Upper lobe of left lung (tissue), 6 donors: Measurements from ENCODE around the gene GLS. TPM values are rescaled to one million over a fixed set of nuclear protein-coding genes. Genes with fewer than 3 reads are reported as not detected.

Experiments used
- ATAC-seq, 2 donors: fragments of 200-7000 bp; cut with Tn5 transposase; one replicate each; pipeline ENCODE4 v1.9.1; 2022; ENCODE audit warnings: mild to moderate bottlenecking in 2 of 2, moderate library complexity in 2 of 2; ENCODE audit not compliant: low FRiP score in 2 of 2
- DNase-seq, 2 donors: peaks; one replicate each; pipeline ENCODE4 v3.0.0-alpha.2; 2019 to 2020
- H3K27ac ChIP-seq, 4 donors: fragments of 200-600 bp; sonication (generic); one replicate each; pipeline ENCODE4 v1.5.1; 2016 to 2019
- H3K27me3 ChIP-seq, 4 donors: fragments of 200-600 bp; sonication (generic); one replicate each; pipeline ENCODE4 v1.5.1; 2017 to 2019
- H3K36me3 ChIP-seq, 4 donors: fragments of 200-600 bp; sonication (generic); one replicate each; pipeline ENCODE4 v1.5.1; 2016 to 2019
- H3K4me1 ChIP-seq, 4 donors: fragments of 200-600 bp; sonication (generic); one replicate each; pipeline ENCODE4 v1.5.1; 2018 to 2019
- H3K4me3 ChIP-seq, 4 donors: fragments of 200-600 bp; sonication (generic); one replicate each; pipeline ENCODE4 v1.5.1; 2017 to 2019; ENCODE audit warnings: mild to moderate bottlenecking in 2 of 4, moderate library complexity in 1 of 4
- H3K9me3 ChIP-seq, 4 donors: fragments of 200-600 bp; sonication (generic); one replicate each; pipeline ENCODE4 v1.5.1; 2018 to 2019
- CTCF ChIP-seq, 6 experiments: fragments of 450-650 bp in 4 of 6; fragments of 200-600 bp in 2 of 6; sonication (generic) in 2 of 6; IDR thresholded peaks; one replicate each; pipeline ENCODE4 v1.5.1; 2016 to 2019; ENCODE audit warnings: antibody characterized with exemption in 6 of 6
- EP300 ChIP-seq, 4 donors: sonication (generic); formaldehyde crosslinking; IDR thresholded peaks; one replicate each; pipeline ENCODE4 v1.5.1; 2017; ENCODE audit warnings: antibody characterized with exemption in 4 of 4, control low read depth in 2 of 4
- POLR2A ChIP-seq, 4 donors: fragments of 450-650 bp; IDR thresholded peaks; one replicate each; pipeline ENCODE4 v1.5.1; 2016 to 2017; ENCODE audit warnings: antibody characterized with exemption in 4 of 4, mild to moderate bottlenecking in 2 of 4
- POLR2AphosphoS5 ChIP-seq, 2 donors: sonication (generic); formaldehyde crosslinking; IDR thresholded peaks; one replicate each; pipeline ENCODE4 v1.5.1; 2017; ENCODE audit warnings: antibody characterized with exemption in 2 of 2
- WGBS, 2 donors: methylation state at CpG; one replicate each; pipeline ENCODE4 v1.1.5; 2017 to 2018; 5-methylcytosine and 5-hydroxymethylcytosine counted together
- total RNA-seq, 6 donors: library from RNA; depleted of rRNA in 4 of 6; stranded (reverse); fragments of >200 nt in 4 of 6; gene quantifications; one replicate each; pipeline versions ENCODE4 v1.1.0 to v1.2.1, GENCODE V29; 2016 to 2021
- donor health status: DM: no; HTN: no; CAD: no; lungs with moderate emphysema.
- donor health status: DM: no; HTN: yes; CAD: no; lungs with severe emphysema.

The GLS gene
- total RNA-seq, 6 donors from 2014 or later: 126 to 401 (median 189) TPM

DNA sequence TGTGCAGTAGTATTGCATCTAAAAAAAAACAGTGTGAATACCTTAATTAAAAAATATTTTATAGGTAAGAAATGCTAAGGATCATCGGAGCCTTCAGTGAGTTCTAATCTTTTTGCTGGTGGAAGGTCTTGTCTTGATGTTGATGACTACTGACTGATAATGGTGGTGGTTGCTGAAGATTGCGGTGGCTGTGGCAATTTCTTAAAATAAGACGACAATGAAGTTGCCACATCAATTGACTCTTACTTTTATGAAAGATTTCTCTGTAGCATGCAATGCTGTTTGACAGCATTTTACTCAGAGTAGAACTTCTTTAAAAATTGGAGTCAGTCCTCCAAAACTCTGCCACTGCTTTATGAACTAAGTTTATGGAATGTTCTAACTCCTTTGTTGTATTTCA is 36.2 kb downstream of the GLS start:
- no peak for ATAC-seq
- no peaks in the 10 kb centered on the region for H3K4me1 ChIP-seq
- 80 to 93% methylated on average over 3 of the region's 3 CpGs for WGBS, 2 donors

GRCh38 chr2:190920085-190920484 is 39.5 kb downstream of the GLS start:
- Histone ChIP-seq H3K36me3 (peaks cover 8 to 78% (median 31%) of the 10 kb centered on the region in 4 donors), H3K9me3 (no peaks in the 10 kb centered on the region), H3K27ac (no peak overlapping the region), H3K27me3 (no peaks in the 10 kb centered on the region), H3K4me1 (no peaks in the 10 kb centered on the region), H3K4me3 (no peak overlapping the region)
- WGBS, 2 donors: 84 to 95% methylated on average over 3 of the region's 3 CpGs
- ATAC-seq: no peak
- DNase-seq: no peak
- no peak for TF ChIP-seq POLR2A (IDR thresholded peaks at IDR 0.05)
- TF ChIP-seq EP300 (IDR thresholded peaks at IDR 0.05): no peak
- no peak for TF ChIP-seq CTCF (IDR thresholded peaks at IDR 0.05)
- TF ChIP-seq POLR2AphosphoS5 (IDR thresholded peaks at IDR 0.05): no peak

More for the DNA sequence above, 36.2 kb downstream of the GLS start:
- H3K36me3 ChIP-seq: peaks cover 0 to 70% (median 19%) of the 10 kb centered on the region in 4 donors
- no peak for DNase-seq
- no peaks in the 10 kb centered on the region for H3K27me3 ChIP-seq
- H3K9me3 ChIP-seq: no peaks in the 10 kb centered on the region
- TF ChIP-seq EP300 (IDR thresholded peaks at IDR 0.05): no peak
- no peak for TF ChIP-seq POLR2A (IDR thresholded peaks at IDR 0.05)
- TF ChIP-seq POLR2AphosphoS5 (IDR thresholded peaks at IDR 0.05): no peak
- no peak for TF ChIP-seq CTCF (IDR thresholded peaks at IDR 0.05)
- no peak overlapping the region for H3K27ac ChIP-seq
- no peak overlapping the region for H3K4me3 ChIP-seq

GRCh38 chr2:190922376-190922775 is 41.8 kb downstream of the GLS start:
- 78 to 88% methylated on average over 1 of the region's 1 CpG for WGBS, 2 donors

DNA sequence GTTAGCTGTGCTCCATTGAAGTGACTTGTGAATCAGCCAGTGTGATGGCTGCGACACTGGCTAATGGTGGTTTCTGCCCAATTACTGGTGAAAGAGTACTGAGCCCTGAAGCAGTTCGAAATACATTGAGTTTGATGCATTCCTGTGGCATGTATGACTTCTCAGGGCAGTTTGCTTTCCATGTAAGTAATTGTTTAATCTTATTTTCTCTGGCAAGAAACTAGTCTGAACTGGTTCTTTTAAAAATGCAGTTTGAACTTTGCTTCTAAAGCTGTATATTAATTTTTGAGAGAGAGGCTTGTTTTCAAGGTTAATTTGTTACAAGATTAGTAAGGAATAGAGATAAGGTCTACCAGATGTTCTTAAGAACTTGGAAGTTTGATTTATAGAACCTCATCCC is 46.7 kb downstream of the GLS start:
- 77 to 85% methylated on average over 2 of the region's 2 CpGs for WGBS, 2 donors
- no peaks in the 10 kb centered on the region for H3K9me3 ChIP-seq
- no peak for ATAC-seq
- no peak for DNase-seq
- no peaks in the 10 kb centered on the region for H3K27me3 ChIP-seq
- H3K4me1 ChIP-seq: no peaks in the 10 kb centered on the region
- H3K4me3 ChIP-seq: no peak overlapping the region
- H3K27ac ChIP-seq: no peak overlapping the region
- peaks cover 5 to 88% (median 32%) of the 10 kb centered on the region in 4 donors for H3K36me3 ChIP-seq
- TF ChIP-seq POLR2A (IDR thresholded peaks at IDR 0.05) (no peak), POLR2AphosphoS5 (IDR thresholded peaks at IDR 0.05) (no peak), CTCF (IDR thresholded peaks at IDR 0.05) (no peak), EP300 (IDR thresholded peaks at IDR 0.05) (no peak)

More at GRCh38 chr2:190922376-190922775, 41.8 kb downstream of the GLS start:
- H3K36me3 ChIP-seq: peaks cover 8 to 74% (median 31%) of the 10 kb centered on the region in 4 donors
- ATAC-seq: no peak
- H3K27me3 ChIP-seq: no peaks in the 10 kb centered on the region
- no peak overlapping the region for H3K4me3 ChIP-seq
- no peaks in the 10 kb centered on the region for H3K4me1 ChIP-seq
- no peak for DNase-seq
- TF ChIP-seq EP300 (IDR thresholded peaks at IDR 0.05): no peak
- no peak for TF ChIP-seq CTCF (IDR thresholded peaks at IDR 0.05)
- TF ChIP-seq POLR2A (IDR thresholded peaks at IDR 0.05): no peak
- TF ChIP-seq POLR2AphosphoS5 (IDR thresholded peaks at IDR 0.05): no peak
- peak overlapping the region in 1 of 4 donors; percentile 48 for H3K27ac ChIP-seq
- no peaks in the 10 kb centered on the region for H3K9me3 ChIP-seq

GRCh38 chr2:190929919-190930318 is 49.3 kb downstream of the GLS start:
- Histone ChIP-seq H3K27ac (no peak overlapping the region), H3K4me3 (no peak overlapping the region), H3K4me1 (no peaks in the 10 kb centered on the region), H3K27me3 (no peaks in the 10 kb centered on the region), H3K9me3 (no peaks in the 10 kb centered on the region), H3K36me3 (peaks cover 0 to 73% (median 21%) of the 10 kb centered on the region in 4 donors)
- ATAC-seq: no peak
- TF ChIP-seq CTCF (IDR thresholded peaks at IDR 0.05): no peak
- TF ChIP-seq POLR2AphosphoS5 (IDR thresholded peaks at IDR 0.05): no peak
- no peak for TF ChIP-seq EP300 (IDR thresholded peaks at IDR 0.05)
- TF ChIP-seq POLR2A (IDR thresholded peaks at IDR 0.05): no peak
- no peak for DNase-seq
- 95 to 98% methylated on average over 7 of the region's 7 CpGs for WGBS, 2 donors
